ENCODE measurements around the gene CDKN2AIPNL. TPM values are rescaled to one million over a fixed set of nuclear protein-coding genes. Genes with fewer than 3 reads are reported as not detected.
A peak's percentile ranks its signal among the peaks of the same experiment; 100 is the strongest.

Gene CDKN2AIPNL
- total RNA-seq, 1 experiment from 2014 or later, result 43.6 TPM

GRCh38 chr5:134450374-134450773 lies 38.7 kb upstream of the CDKN2AIPNL start:
- in situ Hi-C loops (cut with HindIII; ENCODE audit: low pct_unique_long_range_greater_than_20kb, low sequenced_read_pairs) (no loop called here), intact Hi-C loops (cut with micrococcal nuclease; ENCODE audit: unreplicated experiment) (no loop called here)
- Histone ChIP-seq H3K9me3 (ENCODE audit: control insufficient read depth, insufficient read depth, low read depth, low read length) (no peaks in the 10 kb centered on the region), H3K27me3 (ENCODE audit: control insufficient read depth, insufficient read depth, low read length) (no peaks in the 10 kb centered on the region), H3K4me3 (ENCODE audit: low read depth in 2 of 2, low read length in 2 of 2) (no peak overlapping the region), H3K36me3 (ENCODE audit: control insufficient read depth, insufficient read depth, low read length) (no peaks in the 10 kb centered on the region), H3K27ac (ENCODE audit: low read length) (no peak overlapping the region), H3K4me1 (ENCODE audit: control insufficient read depth, insufficient read depth, low read length) (peaks cover 18% of the 10 kb centered on the region)
- CTCF ChIA-PET, result no interaction called here
- ATAC-seq, result no peak
- no peak for TF ChIP-seq TCF7L2 (IDR thresholded peaks at IDR 0.05; ENCODE audit: low read depth, low read length)
- TF ChIP-seq SIN3A (IDR thresholded peaks at IDR 0.05; ENCODE audit: borderline replicate concordance, insufficient read depth, low read depth, low read length), result no peak
- no peak for DNase-seq (ENCODE audit: low read depth, low spot score)
- POLR2A ChIA-PET, result interaction anchor here (0.7 kb wide), 1 partner anchor 52 kb away, joined by 3 read pairs; no protein-coding TSS in a partner anchor
- BruUV-seq (replicated peaks), result no TSS peak

GRCh38 chr5:134449167-134449566 lies 37.5 kb upstream of the CDKN2AIPNL start:
- intact Hi-C loops (cut with micrococcal nuclease; ENCODE audit: unreplicated experiment), result no loop called here
- ATAC-seq, result no peak
- POLR2A ChIA-PET, result no interaction called here
- in situ Hi-C loops (cut with HindIII; ENCODE audit: low pct_unique_long_range_greater_than_20kb, low sequenced_read_pairs), result no loop called here
- DNase-seq (ENCODE audit: low read depth, low spot score), result no peak
- CTCF ChIA-PET, result no interaction called here
- 0 out of 2 replicates have a peak overlapping the region, but pooled peaks have one; percentile 0 for H3K27ac ChIP-seq (ENCODE audit: low read length)
- TF ChIP-seq SIN3A (IDR thresholded peaks at IDR 0.05; ENCODE audit: borderline replicate concordance, insufficient read depth, low read depth, low read length), result no peak
- no peak for TF ChIP-seq TCF7L2 (IDR thresholded peaks at IDR 0.05; ENCODE audit: low read depth, low read length)
- no peak for TF ChIP-seq CTCF (IDR thresholded peaks at IDR 0.05)
- H3K36me3 ChIP-seq (ENCODE audit: control insufficient read depth, insufficient read depth, low read length), result no peaks in the 10 kb centered on the region
- no TSS peak for BruUV-seq (replicated peaks)
- peaks cover 18% of the 10 kb centered on the region for H3K4me1 ChIP-seq (ENCODE audit: control insufficient read depth, insufficient read depth, low read length)
- H3K4me3 ChIP-seq (ENCODE audit: low read depth in 2 of 2, low read length in 2 of 2), result no peak overlapping the region
- H3K27me3 ChIP-seq (ENCODE audit: control insufficient read depth, insufficient read depth, low read length), result no peaks in the 10 kb centered on the region
- H3K9me3 ChIP-seq (ENCODE audit: control insufficient read depth, insufficient read depth, low read depth, low read length), result no peaks in the 10 kb centered on the region

GRCh38 chr5:134447815-134448520 lies 36.3 kb upstream of the CDKN2AIPNL start:
- Histone ChIP-seq H3K9me3 (ENCODE audit: control insufficient read depth, insufficient read depth, low read depth, low read length) (no peaks in the 10 kb centered on the region), H3K27me3 (ENCODE audit: control insufficient read depth, insufficient read depth, low read length) (no peaks in the 10 kb centered on the region), H3K36me3 (ENCODE audit: control insufficient read depth, insufficient read depth, low read length) (no peaks in the 10 kb centered on the region), H3K27ac (ENCODE audit: low read length) (no peak overlapping the region), H3K4me1 (ENCODE audit: control insufficient read depth, insufficient read depth, low read length) (peaks cover 18% of the 10 kb centered on the region), H3K4me3 (ENCODE audit: low read depth in 2 of 2, low read length in 2 of 2) (no peak overlapping the region)
- in situ Hi-C loops (cut with HindIII; ENCODE audit: low pct_unique_long_range_greater_than_20kb, low sequenced_read_pairs), result no loop called here
- DNase-seq (ENCODE audit: low read depth, low spot score) (no peak), ATAC-seq (no peak)
- BruUV-seq (replicated peaks), result no TSS peak
- intact Hi-C loops (cut with micrococcal nuclease; ENCODE audit: unreplicated experiment), result no loop called here
- ChIA-PET CTCF (interaction anchor here (0.5 to 0.8 kb wide), 2 partner anchors 12 to 34 kb away, joined by 3 to 5 read pairs; no protein-coding TSS in a partner anchor), POLR2A (no interaction called here)
- TF ChIP-seq REST (IDR thresholded peaks at IDR 0.05; ENCODE audit: insufficient read depth in 1 of 2, low read depth in 2 of 2, low read length in 1 of 2) (no peak), TCF7L2 (IDR thresholded peaks at IDR 0.05; ENCODE audit: low read depth, low read length) (no peak), CTCF (IDR thresholded peaks at IDR 0.05) (no peak), SIN3A (IDR thresholded peaks at IDR 0.05; ENCODE audit: borderline replicate concordance, insufficient read depth, low read depth, low read length) (no peak), POLR2AphosphoS5 (IDR thresholded peaks at IDR 0.05; ENCODE audit: low read depth, low read length) (no peak)

All from Panc1 (cell line).